T-cell (primary cell): ENCODE data around the gene DCP1A. TPM values are rescaled to one million over a fixed set of nuclear protein-coding genes. Genes with fewer than 3 reads are reported as not detected.
"Not testable (repeated sequence)": the region's sequence is repeated elsewhere in the genome, so short reads cannot be mapped to it uniquely, and the experiment has no call there.

ENCODE experiments used
- ATAC-seq, 4 experiments: fragments of 200-7000 bp in 3 of 4; fragments of 150-1000 bp in 1 of 4; cut with Tn5 transposase; replicated peaks in 1 of 4; 1 replicate in 3 of 4; 2 replicates in 1 of 4; pipeline ENCODE4 v1.10.0; 2021; ENCODE audit warnings: moderate library complexity in 3 of 4, mild to moderate bottlenecking in 2 of 4, moderate number of reproducible peaks in 1 of 4
- CTCF ChIA-PET, 2 donors: fragments of 300-600 bp; sonication (Branson Sonifier 250); formaldehyde crosslinking; loops; one replicate each; lab custom pipeline; 2022; ENCODE audit warnings: antibody characterized with exemption in 2 of 2; lab: Charles Lee
- POLR2A ChIA-PET, 2 donors: fragments of 300-600 bp; sonication (Branson Sonifier 250); formaldehyde crosslinking; loops; one replicate each; lab custom pipeline; 2022; ENCODE audit warnings: antibody characterized with exemption in 2 of 2; lab: Charles Lee
- DNase-seq, 35 experiments: peaks; one replicate each; pipeline versions ENCODE4 v3.0.0 to v3.0.0-alpha.2; 2013 to 2023
- H3K27ac ChIP-seq: one replicate; pipeline ENCODE4 v1.5.1; 2013; ENCODE audit warnings: low read length
- H3K27me3 ChIP-seq, 2 experiments: replicated peaks in 1 of 2; 1 replicate in 1 of 2; 2 replicates in 1 of 2; pipeline versions ENCODE4 v1.6.1 to v1.7.0; 2013; ENCODE audit warnings: low read length in 1 of 2, mixed read lengths in 1 of 2; ENCODE audit not compliant: control insufficient read depth in 2 of 2, insufficient read depth in 2 of 2; ENCODE audit errors: extremely low read depth in 1 of 2
- H3K36me3 ChIP-seq, 2 donors: 1 replicate in 1 of 2; 2 replicates in 1 of 2; pipeline versions ENCODE4 v1.6.1 to v1.7.0; 2013; ENCODE audit warnings: low read length in 1 of 2; ENCODE audit not compliant: control insufficient read depth in 2 of 2, insufficient read depth in 1 of 2; ENCODE audit errors: extremely low read depth in 1 of 2
- H3K4me1 ChIP-seq, 2 experiments: 1 replicate in 1 of 2; 2 replicates in 1 of 2; pipeline versions ENCODE4 v1.6.1 to v1.7.0; 2013; ENCODE audit warnings: low read length in 2 of 2, mixed read lengths in 1 of 2; ENCODE audit not compliant: insufficient read depth in 2 of 2, control insufficient read depth in 1 of 2; ENCODE audit errors: extremely low read depth in 1 of 2
- H3K4me3 ChIP-seq, 2 donors: 1 replicate in 1 of 2; 2 replicates in 1 of 2; pipeline versions ENCODE4 v1.5.1 to v1.7.0; 2013; ENCODE audit warnings: mild to moderate bottlenecking in 2 of 2, low read length in 1 of 2, moderate library complexity in 1 of 2; ENCODE audit not compliant: control insufficient read depth in 1 of 2; ENCODE audit errors: extremely low read depth in 1 of 2
- H3K9me3 ChIP-seq: 2 replicates; pipeline ENCODE4 v1.7.0; 2013
- H3K27ac Mint-ChIP-seq, 2 donors: one replicate each; pipeline ENCODE4 v1.8.0; 2020 to 2021; ENCODE audit warnings: mild to moderate bottlenecking in 2 of 2, mixed read lengths in 2 of 2
- H3K27me3 Mint-ChIP-seq, 2 donors: one replicate each; pipeline ENCODE4 v1.8.0; 2021 to 2022; ENCODE audit warnings: mixed read lengths in 2 of 2
- H3K36me3 Mint-ChIP-seq: one replicate; pipeline ENCODE4 v1.8.0; 2021; ENCODE audit warnings: mixed read lengths
- H3K4me1 Mint-ChIP-seq, 3 donors: one replicate each; pipeline ENCODE4 v1.8.0; 2020 to 2022; ENCODE audit warnings: mixed read lengths in 3 of 3, mild to moderate bottlenecking in 1 of 3
- H3K4me3 Mint-ChIP-seq, 3 donors: one replicate each; pipeline ENCODE4 v1.8.0; 2020 to 2022; ENCODE audit warnings: mild to moderate bottlenecking in 3 of 3, mixed read lengths in 3 of 3, moderate library complexity in 3 of 3
- H3K9me3 Mint-ChIP-seq, 3 donors: one replicate each; pipeline ENCODE4 v1.8.0; 2020 to 2022; ENCODE audit warnings: mixed read lengths in 3 of 3
- WGBS: methylation state at CpG from one replicate; pipeline ENCODE4 v1.1.5; 2013; ENCODE audit warnings: missing lambda C conversion rate; ENCODE audit not compliant: insufficient coverage; 5-methylcytosine and 5-hydroxymethylcytosine counted together
- total RNA-seq, 35 experiments: library from RNA in 6 of 35; stranded (reverse) in 6 of 35; fragments of 120-200 nt in 1 of 35; gene quantifications; one replicate each; pipeline versions ENCODE4 v1.2.1 to v1.2.4 and lab custom pipeline; 2013 to 2026

The DCP1A gene
- total RNA-seq, 5 donors from 2014 or later (not counting 1 experiment from before 2014, with no cell fraction given): 32.2 to 44.2 (median 39.7) TPM

DNA sequence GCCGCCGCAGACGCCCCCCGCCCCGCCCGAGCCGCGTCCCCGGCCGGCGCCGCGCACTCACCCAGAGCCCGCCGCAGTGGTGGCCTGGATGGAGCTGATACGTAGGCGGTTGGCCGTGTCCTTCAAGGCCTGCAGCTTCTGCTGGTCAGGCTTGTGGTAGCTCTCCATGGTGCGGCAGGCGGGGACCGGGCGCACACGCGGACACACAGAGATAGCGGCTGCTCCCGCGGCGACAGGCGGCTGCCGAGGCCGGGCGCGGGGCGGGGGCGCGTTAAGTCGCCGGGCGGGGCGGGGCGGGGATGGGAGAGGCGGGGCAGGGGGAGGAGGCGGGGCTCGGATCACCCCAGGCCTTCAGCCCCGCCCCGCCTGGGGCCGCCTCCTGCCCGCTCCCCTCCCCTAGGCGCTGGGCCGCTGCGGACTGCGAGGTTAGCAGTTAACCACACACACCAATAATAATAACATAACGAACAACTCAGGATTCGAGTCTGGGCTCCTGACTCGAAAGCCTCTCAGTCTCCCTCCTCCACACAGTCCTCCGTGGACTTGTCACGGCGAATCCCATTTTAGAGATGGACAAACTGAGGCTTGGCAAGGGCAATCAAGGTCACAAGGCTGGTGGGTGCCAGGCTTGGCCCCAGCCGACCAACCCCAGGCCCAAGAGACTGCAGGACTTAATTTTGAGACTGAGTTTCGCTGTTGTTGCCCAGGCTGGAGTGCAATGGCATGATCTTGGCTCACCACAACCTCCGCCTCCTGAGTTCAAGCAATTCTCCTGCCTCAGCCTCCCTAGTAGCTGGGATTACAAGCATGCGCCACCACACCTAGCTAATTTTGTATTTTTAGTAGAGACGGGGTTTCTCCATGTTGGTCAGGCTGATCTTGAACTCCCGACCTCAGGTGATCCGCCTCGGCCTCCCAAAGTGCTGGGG, 91.3 kb downstream of the DCP1A start, which contains the start of gene TKT:
Gene TKT, minus strand, starts transcription at position 248 of the 929 bp plus-strand sequence. Its CDS starts 80 bp downstream, at position 168.
- ATAC-seq (peak; percentile 81 to 88 (median 83)), DNase-seq (peak; percentile 49 to 88 (median 69))
- Histone ChIP-seq H3K27ac (peak within 1 kb of the TSS; percentile 65), H3K9me3 (no peaks in the 10 kb centered on the region), H3K36me3 (no peaks in the 10 kb centered on the region), H3K27me3 (no peaks in the 10 kb centered on the region), H3K4me1 (peaks cover 14 to 39% of the 10 kb centered on the region in 2 experiments), H3K4me3 (peak within 1 kb of the TSS; percentile 67 to 91)
- no peaks in the 10 kb centered on the region for H3K27me3 Mint-ChIP-seq
- peaks cover 4% of the 10 kb centered on the region for H3K36me3 Mint-ChIP-seq
- peak within 1 kb of the TSS; percentile 71 to 76 for H3K27ac Mint-ChIP-seq
- ChIA-PET CTCF (no interaction called here), POLR2A (interaction anchor here in 1 of 2 donors (0.6 kb wide), 1 partner anchor 92 kb away, joined by 4 read pairs; no protein-coding TSS in a partner anchor)
- peak within 1 kb of the TSS; percentile 88 to 92 (median 89) for H3K4me3 Mint-ChIP-seq
- H3K9me3 Mint-ChIP-seq: no peaks in the 10 kb centered on the region
- WGBS: 3% methylated on average over 41 of the region's 66 CpGs
- peaks cover 37 to 41% (median 37%) of the 10 kb centered on the region in 3 donors for H3K4me1 Mint-ChIP-seq

DNA sequence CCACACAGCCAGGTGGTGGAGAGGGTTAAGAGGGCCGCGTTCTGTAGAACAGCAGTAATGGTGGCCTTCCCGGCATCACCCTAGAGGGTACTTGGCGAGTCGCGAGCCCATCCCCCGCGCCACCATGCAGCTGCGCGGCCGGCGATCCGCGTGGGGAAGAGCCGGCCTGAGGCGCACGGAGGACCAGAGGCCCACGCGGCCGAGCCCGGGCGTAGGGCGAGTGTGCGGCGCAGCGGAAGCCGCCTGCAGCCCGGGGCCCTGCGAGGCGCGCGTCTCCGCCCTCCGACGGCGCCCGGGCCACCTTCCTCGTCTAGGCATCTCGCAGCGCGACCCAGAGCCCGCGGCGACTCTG, 91.9 kb downstream of the DCP1A start:
- Histone ChIP-seq H3K4me3 (peak overlapping the region; percentile 67 to 91), H3K9me3 (no peaks in the 10 kb centered on the region), H3K4me1 (peaks cover 16 to 43% of the 10 kb centered on the region in 2 experiments), H3K36me3 (no peaks in the 10 kb centered on the region), H3K27ac (peak overlapping the region; percentile 49), H3K27me3 (no peaks in the 10 kb centered on the region)
- no peaks in the 10 kb centered on the region for H3K27me3 Mint-ChIP-seq
- DNase-seq (peak in 23 of 35 experiments; percentile 7 to 60 (median 24)), ATAC-seq (peak; percentile 62 to 79 (median 78))
- ChIA-PET CTCF (no interaction called here), POLR2A (interaction anchor here in 1 of 2 donors (0.6 kb wide), 1 partner anchor 93 kb away, joined by 4 read pairs; no protein-coding TSS in a partner anchor)
- H3K9me3 Mint-ChIP-seq: no peaks in the 10 kb centered on the region
- H3K27ac Mint-ChIP-seq: peak overlapping the region; percentile 67 to 76
- H3K4me1 Mint-ChIP-seq: peaks cover 39 to 47% (median 40%) of the 10 kb centered on the region in 3 donors
- peaks cover 4% of the 10 kb centered on the region for H3K36me3 Mint-ChIP-seq
- peak overlapping the region; percentile 88 to 92 (median 89) for H3K4me3 Mint-ChIP-seq
- WGBS: 0% methylated on average over 44 of the region's 44 CpGs

GRCh38 chr3:53254509-53255422, 92.6 kb downstream of the DCP1A start:
- peak overlapping the region; percentile 88 to 92 (median 89) for H3K4me3 Mint-ChIP-seq
- Histone ChIP-seq H3K9me3 (no peaks in the 10 kb centered on the region), H3K4me1 (peaks cover 17 to 48% of the 10 kb centered on the region in 2 experiments), H3K36me3 (no peaks in the 10 kb centered on the region), H3K4me3 (peak overlapping the region; percentile 67 to 91), H3K27ac (peak overlapping the region; percentile 49), H3K27me3 (no peaks in the 10 kb centered on the region)
- ATAC-seq: peak; percentile 40 to 58 (median 51)
- no peaks in the 10 kb centered on the region for H3K9me3 Mint-ChIP-seq
- 3% methylated on average over 22 of the region's 32 CpGs for WGBS
- no peaks in the 10 kb centered on the region for H3K27me3 Mint-ChIP-seq
- CTCF ChIA-PET: interaction anchor here in 1 of 2 donors (0.6 kb wide), 1 partner anchor 28 kb away, joined by 3 read pairs; no protein-coding TSS in a partner anchor
- POLR2A ChIA-PET: interaction anchor here in 1 of 2 donors (0.6 kb wide), 1 partner anchor 94 kb away, joined by 4 read pairs; no protein-coding TSS in a partner anchor
- peaks cover 46 to 53% (median 46%) of the 10 kb centered on the region in 3 donors for H3K4me1 Mint-ChIP-seq
- peaks cover 4% of the 10 kb centered on the region for H3K36me3 Mint-ChIP-seq
- DNase-seq: peak in 29 of 35 experiments; percentile 9 to 62 (median 27)
- H3K27ac Mint-ChIP-seq: peak overlapping the region; percentile 67 to 76

DNA sequence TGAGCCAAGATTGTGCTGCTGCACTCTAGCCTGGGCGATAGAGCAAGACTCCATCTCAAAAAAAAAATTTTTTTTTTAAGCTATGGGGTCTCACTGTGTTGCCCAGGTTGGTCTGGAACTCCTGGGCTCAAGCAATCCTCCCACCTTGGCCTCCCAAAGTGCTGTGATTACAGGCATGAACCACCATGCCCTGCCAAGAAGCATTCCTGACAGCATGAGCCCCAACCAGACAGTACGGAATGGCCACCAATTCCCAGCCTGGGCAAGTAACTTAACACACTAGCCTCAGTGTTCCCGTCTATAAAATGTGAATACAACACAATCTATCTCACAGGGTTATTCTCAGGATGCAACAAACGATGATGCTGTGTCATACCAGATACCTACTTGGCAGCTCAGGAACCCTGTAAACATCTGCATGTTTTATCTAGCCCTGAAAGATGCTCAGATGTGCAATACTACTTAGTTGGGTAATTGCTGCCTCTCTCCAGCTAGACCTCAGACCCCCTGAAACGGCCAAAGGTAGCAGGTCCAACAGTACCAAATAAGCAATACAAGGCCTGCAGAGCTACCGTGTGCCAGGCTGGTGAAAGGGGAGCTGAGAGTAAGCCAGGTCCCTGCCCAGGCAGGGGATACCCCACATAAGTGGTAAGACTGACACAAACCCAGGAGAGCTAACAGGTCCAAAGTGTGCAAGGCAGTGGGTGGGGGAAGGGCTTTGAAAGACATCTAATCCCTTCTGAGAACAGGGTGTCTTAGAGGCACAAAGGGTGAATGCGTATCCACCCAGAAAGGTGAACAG, 93.4 kb downstream of the DCP1A start:
- peak overlapping the region; percentile 49 for H3K27ac ChIP-seq

DNA sequence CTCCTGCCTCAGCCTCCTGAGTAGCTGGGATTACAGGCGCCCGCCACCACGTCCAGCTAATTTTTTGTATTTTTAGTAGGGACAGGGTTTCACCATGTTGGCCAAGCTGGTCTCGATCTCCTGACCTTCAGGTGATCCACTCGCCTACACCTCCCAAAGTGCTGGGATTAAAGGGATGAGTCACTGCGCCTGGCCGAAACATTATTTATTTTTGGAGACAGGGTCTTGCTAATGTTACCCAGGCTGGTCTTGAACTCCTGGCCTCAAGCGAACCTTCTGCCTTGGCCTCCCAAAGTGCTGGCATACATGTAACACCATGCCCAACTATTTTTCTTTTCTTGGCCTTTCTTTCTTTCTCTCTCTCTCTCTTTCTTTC, 94.4 kb downstream of the DCP1A start:
- H3K36me3 Mint-ChIP-seq, H3K9me3 ChIP-seq, DNase-seq, H3K27me3 ChIP-seq, POLR2A ChIA-PET, H3K27ac ChIP-seq, H3K4me3 ChIP-seq, ATAC-seq, H3K9me3 Mint-ChIP-seq, H3K36me3 ChIP-seq, CTCF ChIA-PET, H3K27me3 Mint-ChIP-seq: not testable (repeated sequence)
- Mint-ChIP-seq H3K4me1 (peaks cover 58 to 67% (median 60%) of the 10 kb centered on the region in 3 donors), H3K27ac (peak overlapping the region in 1 of 2 donors; percentile 58), H3K4me3 (peak overlapping the region in 2 of 3 donors; percentile 31 to 92)
- 93% methylated on average over 4 of the region's 8 CpGs for WGBS
- H3K4me1 ChIP-seq: peaks cover 20 to 55% of the 10 kb centered on the region in 2 experiments

More for the DNA sequence above, 93.4 kb downstream of the DCP1A start:
- peaks cover 4% of the 10 kb centered on the region for H3K36me3 Mint-ChIP-seq
- H3K4me3 ChIP-seq: peak overlapping the region; percentile 67 to 91
- ATAC-seq: no peak
- peaks cover 51 to 59% (median 53%) of the 10 kb centered on the region in 3 donors for H3K4me1 Mint-ChIP-seq
- no peaks in the 10 kb centered on the region for H3K9me3 ChIP-seq
- H3K27me3 ChIP-seq: no peaks in the 10 kb centered on the region
- DNase-seq: peak in 1 of 35 experiments; percentile 12
- 60% methylated on average over 3 of the region's 7 CpGs for WGBS
- H3K4me1 ChIP-seq: peaks cover 20 to 55% of the 10 kb centered on the region in 2 experiments
- H3K27me3 Mint-ChIP-seq: no peaks in the 10 kb centered on the region
- H3K27ac Mint-ChIP-seq: peak overlapping the region in 1 of 2 donors; percentile 76
- H3K4me3 Mint-ChIP-seq: peak overlapping the region; percentile 88 to 92 (median 89)
- CTCF ChIA-PET: interaction anchor here (0.6 to 0.8 kb wide), 2 partner anchors 27 to 143 kb away, joined by 3 read pairs; no protein-coding TSS in a partner anchor
- H3K9me3 Mint-ChIP-seq: no peaks in the 10 kb centered on the region
- H3K36me3 ChIP-seq: no peaks in the 10 kb centered on the region
- POLR2A ChIA-PET: interaction anchor here in 1 of 2 donors (0.6 kb wide), 1 partner anchor 208 kb away, joined by 4 read pairs; the partner anchor contains the start of gene SFMBT1
